IMR-90 (cell line): Measurements from ENCODE around the gene ACSL1. TPM values are rescaled to one million over a fixed set of nuclear protein-coding genes. Genes with fewer than 3 reads are reported as not detected.

ENCODE experiments used
- ATAC-seq: fragments of 200-7000 bp; cut with Tn5 transposase; 2 replicates; pipeline ENCODE4 v1.9.1; 2020; ENCODE audit warnings: low read depth, mild to moderate bottlenecking, moderate library complexity
- BruUV-seq: library from RNA; stranded (reverse); fragments of 400-500 nt; replicated peaks from 2 replicates; lab custom pipeline; 2021; lab: Mats Ljungman, UMichigan
- CTCF ChIA-PET: fragments of 300-600 bp; formaldehyde crosslinking; extraction: SDS; loops from one replicate; lab custom pipeline; 2021; ENCODE audit warnings: antibody characterized with exemption; lab: Yijun Ruan, JAX
- POLR2A ChIA-PET: fragments of 300-600 bp; sonication (Branson Sonifier 250); formaldehyde crosslinking; loops from one replicate; lab custom pipeline; 2022; ENCODE audit warnings: antibody characterized with exemption; ENCODE audit not compliant: unreplicated experiment; lab: Charles Lee
- DNase-seq: peaks from one replicate; pipeline ENCODE4 v3.0.0; 2013
- H2AFZ ChIP-seq: replicated peaks from 2 replicates; pipeline ENCODE3; 2013; ENCODE audit warnings: low read length, mild to moderate bottlenecking; ENCODE audit not compliant: poor library complexity
- H2AK5ac ChIP-seq: 2 replicates; pipeline ENCODE4 v1.6.1; 2013; ENCODE audit warnings: low read depth, low read length, inconsistent platforms
- H2AK9ac ChIP-seq: replicated peaks from 2 replicates; pipeline ENCODE3; 2013; ENCODE audit warnings: mild to moderate bottlenecking, low read depth, low read length, moderate library complexity; ENCODE audit not compliant: poor library complexity
- H2BK120ac ChIP-seq: 2 replicates; pipeline ENCODE4 v1.6.1; 2013; ENCODE audit warnings: low read depth, low read length, inconsistent platforms
- H2BK15ac ChIP-seq: 3 replicates; pipeline ENCODE4 v1.6.1; 2013; ENCODE audit warnings: low read depth, low read length, inconsistent platforms
- H2BK20ac ChIP-seq: 2 replicates; pipeline ENCODE4 v1.6.1; 2013; ENCODE audit warnings: low read depth, mild to moderate bottlenecking, inconsistent platforms, low read length, moderate library complexity
- H2BK5ac ChIP-seq: 2 replicates; pipeline ENCODE4 v1.6.1; 2013; ENCODE audit warnings: mild to moderate bottlenecking, low read depth, low read length, inconsistent platforms; ENCODE audit not compliant: poor library complexity, severe bottlenecking
- H3K14ac ChIP-seq: replicated peaks from 2 replicates; pipeline ENCODE4 v1.6.1; 2013; ENCODE audit warnings: low read depth, low read length, inconsistent platforms
- H3K18ac ChIP-seq: 2 replicates; pipeline ENCODE4 v1.6.1; 2013; ENCODE audit warnings: low read depth, low read length, control low read depth
- H3K23ac ChIP-seq: 2 replicates; pipeline ENCODE4 v1.6.1; 2013; ENCODE audit warnings: low read depth, low read length, inconsistent platforms
- H3K27ac ChIP-seq: 2 replicates; pipeline ENCODE4 v1.5.1; 2013; ENCODE audit warnings: mild to moderate bottlenecking, control low read depth, low read length; ENCODE audit not compliant: insufficient read depth
- H3K27me3 ChIP-seq: 2 replicates; pipeline ENCODE4 v1.6.1; 2013; ENCODE audit warnings: low read length; ENCODE audit not compliant: control insufficient read depth, insufficient read depth
- H3K36me3 ChIP-seq: 2 replicates; pipeline ENCODE4 v1.6.1; 2013; ENCODE audit warnings: low read length, mixed read lengths; ENCODE audit not compliant: control insufficient read depth, insufficient read depth
- H3K4ac ChIP-seq: 2 replicates; pipeline ENCODE4 v1.6.1; 2013; ENCODE audit warnings: low read depth, low read length, inconsistent platforms
- H3K4me1 ChIP-seq: 2 replicates; pipeline ENCODE4 v1.6.1; 2013; ENCODE audit warnings: low read length, mixed read lengths; ENCODE audit not compliant: control insufficient read depth, insufficient read depth
- H3K4me2 ChIP-seq: 2 replicates; pipeline ENCODE4 v1.6.1; 2013; ENCODE audit warnings: low read depth, mild to moderate bottlenecking, control low read depth, low read length, moderate library complexity
- H3K4me3 ChIP-seq: 2 replicates; pipeline ENCODE4 v1.5.1; 2013; ENCODE audit warnings: low read depth, mild to moderate bottlenecking, control low read depth, low read length, moderate library complexity; ENCODE audit not compliant: insufficient read depth
- H3K56ac ChIP-seq: 2 replicates; pipeline ENCODE4 v1.6.1; 2013; ENCODE audit warnings: low read length, inconsistent platforms; ENCODE audit not compliant: insufficient read depth; ENCODE audit errors: extremely low read depth
- H3K79me1 ChIP-seq, 2 experiments: 2 replicates each; pipeline ENCODE4 v1.6.1; 2013; ENCODE audit warnings: low read length in 2 of 2, inconsistent platforms in 1 of 2, low read depth in 1 of 2
- H3K9ac ChIP-seq: 2 replicates; pipeline ENCODE4 v1.6.1; 2013; ENCODE audit warnings: low read depth, low read length, control low read depth
- H3K9me1 ChIP-seq: 2 replicates; pipeline ENCODE4 v1.6.1; 2013; ENCODE audit warnings: low read length, inconsistent platforms; ENCODE audit not compliant: insufficient read depth
- H3K9me3 ChIP-seq: 2 replicates; pipeline ENCODE4 v1.6.1; 2013; ENCODE audit warnings: low read length; ENCODE audit not compliant: control insufficient read depth, insufficient read depth
- H4K20me1 ChIP-seq: 2 replicates; pipeline ENCODE4 v1.6.1; 2013; ENCODE audit warnings: low read length, inconsistent platforms; ENCODE audit not compliant: insufficient read depth
- H4K5ac ChIP-seq: 2 replicates; pipeline ENCODE4 v1.6.1; 2013; ENCODE audit warnings: mild to moderate bottlenecking, low read depth, low read length, control low read depth
- H4K8ac ChIP-seq, 2 experiments: 2 replicates each; pipeline ENCODE4 v1.6.1; 2013; ENCODE audit warnings: low read depth in 2 of 2, low read length in 2 of 2, control low read depth in 1 of 2, inconsistent platforms in 1 of 2
- H4K91ac ChIP-seq: 2 replicates; pipeline ENCODE4 v1.6.1; 2013; ENCODE audit warnings: low read depth, low read length, inconsistent platforms; ENCODE audit not compliant: insufficient read depth
- BHLHE40 ChIP-seq: fragments of 150-350 bp; IDR thresholded peaks from 2 replicates; pipeline ENCODE4 v1.6.1; 2016; ENCODE audit warnings: mild to moderate bottlenecking, low read depth, low read length
- CEBPB ChIP-seq: IDR thresholded peaks from 2 replicates; pipeline ENCODE4 v1.6.1; 2012; ENCODE audit warnings: low read depth, low read length, improper control_type of control experiment
- CHD1 ChIP-seq: IDR thresholded peaks from 2 replicates; pipeline ENCODE4 v1.6.1; 2012; ENCODE audit warnings: low read depth, low read length, improper control_type of control experiment
- FOS ChIP-seq: fragments of 150-350 bp; IDR thresholded peaks from 2 replicates; pipeline ENCODE4 v1.6.1; 2016; ENCODE audit warnings: low read depth, low read length
- MAFK ChIP-seq: IDR thresholded peaks from 2 replicates; pipeline ENCODE4 v1.6.1; 2012; ENCODE audit warnings: low read depth, low read length, improper control_type of control experiment
- MAZ ChIP-seq: IDR thresholded peaks from 2 replicates; pipeline ENCODE4 v1.6.1; 2012; ENCODE audit warnings: low read depth, mild to moderate bottlenecking, low read length, improper control_type of control experiment, moderate library complexity, borderline replicate concordance
- MXI1 ChIP-seq: IDR thresholded peaks from 2 replicates; pipeline ENCODE4 v1.6.1; 2012; ENCODE audit warnings: low read depth, mild to moderate bottlenecking, low read length, moderate library complexity, borderline replicate concordance
- NFE2L2 ChIP-seq: fragments of 150-350 bp; IDR thresholded peaks from 2 replicates; pipeline ENCODE4 v1.6.1; 2016; ENCODE audit warnings: low read depth, mild to moderate bottlenecking, low read length
- POLR2A ChIP-seq: IDR thresholded peaks from 2 replicates; pipeline ENCODE4 v1.6.1; 2012; ENCODE audit warnings: mild to moderate bottlenecking, low read depth, low read length
- RAD21 ChIP-seq: IDR thresholded peaks from 2 replicates; pipeline ENCODE4 v1.6.1; 2012; ENCODE audit warnings: low read length, improper control_type of control experiment
- RCOR1 ChIP-seq: IDR thresholded peaks from 2 replicates; pipeline ENCODE4 v1.6.1; 2012; ENCODE audit warnings: mild to moderate bottlenecking, low read length, improper control_type of control experiment; ENCODE audit not compliant: insufficient replicate concordance
- RFX5 ChIP-seq: IDR thresholded peaks from 2 replicates; pipeline ENCODE4 v1.8.0; 2012; ENCODE audit warnings: low read depth, mild to moderate bottlenecking, low read length, moderate library complexity
- SMC3 ChIP-seq: fragments of 150-350 bp; IDR thresholded peaks from 2 replicates; pipeline ENCODE4 v1.6.1; 2016; ENCODE audit warnings: low read depth, mild to moderate bottlenecking, antibody characterized with exemption, low read length, moderate library complexity
- WGBS, 2 experiments: methylation state at CpG; one replicate each; pipeline versions ENCODE4 v1.1.5 to v1.1.7; 2013; ENCODE audit warnings: missing lambda C conversion rate in 2 of 2; ENCODE audit not compliant: insufficient read length in 1 of 2; ENCODE audit errors: extremely low coverage in 2 of 2; 5-methylcytosine and 5-hydroxymethylcytosine counted together
- dilution Hi-C: fragments of 300-500 bp; cut with HindIII; formaldehyde crosslinking; loops from one replicate; pipeline ENCODE4 v1.14.3; 2018; ENCODE audit warnings: low sequenced_read_pairs; ENCODE audit not compliant: unreplicated experiment
- in situ Hi-C: fragments of 300-500 bp; cut with MboI; formaldehyde crosslinking; loops from 3 replicates; pipeline ENCODE4 v1.14.3; 2019; ENCODE audit warnings: low sequenced_read_pairs, inconsistent platforms, mixed read lengths
- intact Hi-C: fragments of 100-400 bp; cut with micrococcal nuclease; formaldehyde crosslinking; loops from 2 replicates; pipeline ENCODE4 v1.10.0; 2022
- polyA plus RNA-seq, 3 experiments: library from polyadenylated mRNA; depleted of rRNA; stranded (reverse); fragments of >200 nt; gene quantifications; 2 replicates each; pipeline ENCODE4 v1.2.3, GENCODE V29; 2012; ENCODE audit warnings: low replicate concordance in 1 of 3
- total RNA-seq: library from RNA; depleted of rRNA; stranded (reverse); fragments of >200 nt; gene quantifications from 2 replicates; pipeline ENCODE4 v1.2.3, GENCODE V29; 2012
- TF ChIP-seq, protein P1 (sequence below): fragments of 150-350 bp; IDR thresholded peaks from 2 replicates; pipeline ENCODE4 v1.6.1; 2017; ENCODE audit warnings: mild to moderate bottlenecking, antibody characterized with exemption, low read length, low read depth
- TF ChIP-seq, protein P2 (sequence below): conservative IDR thresholded peaks from 2 replicates; pipeline ENCODE4 v1.5.1; 2012; ENCODE audit warnings: mild to moderate bottlenecking, low read depth, low read length, improper control_type of control experiment

The ACSL1 gene
- total and polyA plus RNA-seq, 2 of the 4 experiments (the other 2 are of a cell fraction), result 14.4 to 26.0 TPM

- Histone ChIP-seq H2AK9ac (no peak overlapping the region), H2BK15ac (no peak overlapping the region), H2BK5ac (no peak overlapping the region), H3K9me3 (no peaks in the 10 kb centered on the region), H3K9ac (no peak overlapping the region), H3K4me2 (no peak overlapping the region), H2BK120ac (no peak overlapping the region), H3K4me3 (no peak overlapping the region), H3K14ac (no peak overlapping the region), H3K27me3 (0 out of 2 replicates have a peak, but pooled peaks cover 1% of the 10 kb centered on the region), H3K27ac (no peak overlapping the region), H4K91ac (no peak overlapping the region), H4K8ac (no peak overlapping the region), H2BK20ac (no peak overlapping the region), H2AK5ac (no peak overlapping the region), H3K4ac (no peak overlapping the region; the same call in 1 of the 2 replicates), H3K79me1 (peaks cover 15 to 20% of the 10 kb centered on the region in 2 experiments; a peak in 3 of 4 replicates), H2AFZ (no peak overlapping the region), H3K56ac (no peak overlapping the region), H3K23ac (no peak overlapping the region), H3K36me3 (peaks cover 1% of the 10 kb centered on the region; the same call in 1 of the 2 replicates), H3K9me1 (no peaks in the 10 kb centered on the region; the same call in 1 of the 2 replicates), H4K20me1 (peaks cover 27% of the 10 kb centered on the region), H3K4me1 (peaks cover 3% of the 10 kb centered on the region; the same call in 1 of the 2 replicates), H4K5ac (no peak overlapping the region), H3K18ac (no peak overlapping the region)
- no peak for TF ChIP-seq BHLHE40
- no peak for TF ChIP-seq SMC3
- TF ChIP-seq MAFK, result no peak
- TF ChIP-seq POLR2A, result no peak
- TF ChIP-seq CEBPB, result no peak
- TF ChIP-seq NFE2L2, result no peak
- TF ChIP-seq RFX5, result no peak
- TF ChIP-seq MXI1, result no peak
- TF ChIP-seq, protein P1, sequence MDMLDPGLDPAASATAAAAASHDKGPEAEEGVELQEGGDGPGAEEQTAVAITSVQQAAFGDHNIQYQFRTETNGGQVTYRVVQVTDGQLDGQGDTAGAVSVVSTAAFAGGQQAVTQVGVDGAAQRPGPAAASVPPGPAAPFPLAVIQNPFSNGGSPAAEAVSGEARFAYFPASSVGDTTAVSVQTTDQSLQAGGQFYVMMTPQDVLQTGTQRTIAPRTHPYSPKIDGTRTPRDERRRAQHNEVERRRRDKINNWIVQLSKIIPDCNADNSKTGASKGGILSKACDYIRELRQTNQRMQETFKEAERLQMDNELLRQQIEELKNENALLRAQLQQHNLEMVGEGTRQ, result no peak
- TF ChIP-seq, protein P2, sequence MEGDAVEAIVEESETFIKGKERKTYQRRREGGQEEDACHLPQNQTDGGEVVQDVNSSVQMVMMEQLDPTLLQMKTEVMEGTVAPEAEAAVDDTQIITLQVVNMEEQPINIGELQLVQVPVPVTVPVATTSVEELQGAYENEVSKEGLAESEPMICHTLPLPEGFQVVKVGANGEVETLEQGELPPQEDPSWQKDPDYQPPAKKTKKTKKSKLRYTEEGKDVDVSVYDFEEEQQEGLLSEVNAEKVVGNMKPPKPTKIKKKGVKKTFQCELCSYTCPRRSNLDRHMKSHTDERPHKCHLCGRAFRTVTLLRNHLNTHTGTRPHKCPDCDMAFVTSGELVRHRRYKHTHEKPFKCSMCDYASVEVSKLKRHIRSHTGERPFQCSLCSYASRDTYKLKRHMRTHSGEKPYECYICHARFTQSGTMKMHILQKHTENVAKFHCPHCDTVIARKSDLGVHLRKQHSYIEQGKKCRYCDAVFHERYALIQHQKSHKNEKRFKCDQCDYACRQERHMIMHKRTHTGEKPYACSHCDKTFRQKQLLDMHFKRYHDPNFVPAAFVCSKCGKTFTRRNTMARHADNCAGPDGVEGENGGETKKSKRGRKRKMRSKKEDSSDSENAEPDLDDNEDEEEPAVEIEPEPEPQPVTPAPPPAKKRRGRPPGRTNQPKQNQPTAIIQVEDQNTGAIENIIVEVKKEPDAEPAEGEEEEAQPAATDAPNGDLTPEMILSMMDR, result no peak
- TF ChIP-seq CHD1, result no peak
- TF ChIP-seq FOS, result no peak
- TF ChIP-seq RCOR1, result no peak
- no peak for TF ChIP-seq RAD21
- no peak for TF ChIP-seq MAZ
- no peak for ATAC-seq
- no TSS peak for BruUV-seq
- DNase-seq, result no peak
- in situ Hi-C loops (no loop called here), dilution Hi-C loops (no loop called here), intact Hi-C loops (no loop called here)
- 100% methylated on average over 1 of the region's 2 CpGs; no CpG with 5 or more reads in 1 of the 2 experiments for WGBS, 2 experiments
- POLR2A ChIA-PET, result no interaction called here
- CTCF ChIA-PET, result no interaction called here
These were observed 19.6 kb downstream of the ACSL1 start for GRCh38 chr4:184806229-184806550.
